H9 (cell line): ENCODE measurements around the gene MAGED4. TPM values are rescaled to one million over a fixed set of nuclear protein-coding genes. Genes with fewer than 3 reads are reported as not detected.
"Not testable (repeated sequence)": the region's sequence is repeated elsewhere in the genome, so short reads cannot be mapped to it uniquely, and the experiment has no call there.

Source experiments
- DNase-seq: peaks from one replicate; pipeline ENCODE4 v3.0.0-alpha.2; 2017
- H2AFZ ChIP-seq: one replicate; pipeline ENCODE4 v1.6.1; 2013; ENCODE audit warnings: mild to moderate bottlenecking, low read length, control low read depth, moderate library complexity
- H2AK5ac ChIP-seq: 2 replicates; pipeline ENCODE4 v1.6.1; 2013; ENCODE audit warnings: low read length, control low read depth, mixed read lengths; ENCODE audit not compliant: insufficient read length
- H2BK120ac ChIP-seq: one replicate; pipeline ENCODE4 v1.6.1; 2013; ENCODE audit warnings: low read depth, mild to moderate bottlenecking, low read length, control low read depth, inconsistent platforms; ENCODE audit not compliant: poor library complexity, severe bottlenecking
- H2BK12ac ChIP-seq: 2 replicates; pipeline ENCODE4 v1.6.1; 2013; ENCODE audit warnings: low read length, control low read depth, mixed read lengths, low read depth; ENCODE audit not compliant: insufficient read length
- H2BK15ac ChIP-seq: 2 replicates; pipeline ENCODE4 v1.6.1; 2013; ENCODE audit warnings: low read depth, low read length, control low read depth
- H2BK20ac ChIP-seq: one replicate; pipeline ENCODE4 v1.6.1; 2013; ENCODE audit warnings: low read depth, mild to moderate bottlenecking, low read length, control low read depth, inconsistent platforms; ENCODE audit not compliant: poor library complexity, severe bottlenecking
- H2BK5ac ChIP-seq: 2 replicates; pipeline ENCODE4 v1.6.1; 2013; ENCODE audit warnings: low read length, control low read depth, mixed read lengths; ENCODE audit not compliant: insufficient read length
- H3K14ac ChIP-seq: 2 replicates; pipeline ENCODE4 v1.6.1; 2013; ENCODE audit warnings: low read length, control low read depth; ENCODE audit not compliant: insufficient read depth
- H3K18ac ChIP-seq: 2 replicates; pipeline ENCODE4 v1.6.1; 2013; ENCODE audit warnings: low read depth, mild to moderate bottlenecking, mixed read lengths, low read length, control low read depth; ENCODE audit not compliant: insufficient read length
- H3K23ac ChIP-seq: 2 replicates; pipeline ENCODE4 v1.6.1; 2013; ENCODE audit warnings: low read length, control low read depth, mixed read lengths, low read depth; ENCODE audit not compliant: insufficient read length
- H3K23me2 ChIP-seq: 2 replicates; pipeline ENCODE4 v1.6.1; 2013; ENCODE audit warnings: low read depth, mild to moderate bottlenecking, mixed read lengths, low read length, control low read depth; ENCODE audit not compliant: insufficient read length, poor library complexity, severe bottlenecking
- H3K27ac ChIP-seq: 2 replicates; pipeline ENCODE4 v1.5.1; 2013; ENCODE audit warnings: low read length, control low read depth, mixed read lengths, low read depth; ENCODE audit not compliant: insufficient read length
- H3K27me3 ChIP-seq: 2 replicates; pipeline ENCODE4 v1.6.1; 2013; ENCODE audit warnings: low read length, control low read depth, inconsistent platforms; ENCODE audit not compliant: insufficient read depth
- H3K4ac ChIP-seq: 2 replicates; pipeline ENCODE4 v1.6.1; 2013; ENCODE audit warnings: low read depth, mild to moderate bottlenecking, control low read depth, inconsistent platforms, low read length, moderate library complexity
- H3K4me1 ChIP-seq: 2 replicates; pipeline ENCODE4 v1.6.1; 2013; ENCODE audit warnings: low read length, control low read depth, inconsistent platforms; ENCODE audit not compliant: insufficient read depth
- H3K4me2 ChIP-seq: 2 replicates; pipeline ENCODE4 v1.6.1; 2013; ENCODE audit warnings: low read length, control low read depth, mixed read lengths; ENCODE audit not compliant: insufficient read length, insufficient read depth
- H3K56ac ChIP-seq: 2 replicates; pipeline ENCODE4 v1.6.1; 2013; ENCODE audit warnings: low read depth, mild to moderate bottlenecking, mixed read lengths, low read length, control low read depth; ENCODE audit not compliant: insufficient read length
- H3K79me1 ChIP-seq: 2 replicates; pipeline ENCODE4 v1.6.1; 2013; ENCODE audit warnings: low read depth, mild to moderate bottlenecking, moderate library complexity, low read length, control low read depth, inconsistent platforms; ENCODE audit not compliant: insufficient read depth, poor library complexity, severe bottlenecking
- H3K79me2 ChIP-seq: 2 replicates; pipeline ENCODE4 v1.6.1; 2013; ENCODE audit warnings: low read length, control low read depth, inconsistent platforms; ENCODE audit not compliant: insufficient read depth
- H3K9ac ChIP-seq: 2 replicates; pipeline ENCODE4 v1.6.1; 2013; ENCODE audit warnings: low read length, control low read depth, mixed read lengths; ENCODE audit not compliant: insufficient read length; ENCODE audit errors: extremely low read depth
- H3K9me3 ChIP-seq: one replicate; pipeline ENCODE4 v1.6.1; 2013; ENCODE audit warnings: low read depth, low read length, inconsistent platforms; ENCODE audit not compliant: control insufficient read depth
- H3T11ph ChIP-seq: one replicate; pipeline ENCODE4 v1.6.1; 2013; ENCODE audit warnings: mild to moderate bottlenecking, low read length, control low read depth, inconsistent platforms
- H4K20me1 ChIP-seq: one replicate; pipeline ENCODE4 v1.6.1; 2013; ENCODE audit not compliant: control insufficient read depth, insufficient read length, insufficient read depth
- H4K5ac ChIP-seq: 2 replicates; pipeline ENCODE4 v1.6.1; 2013; ENCODE audit warnings: low read depth, mild to moderate bottlenecking, mixed read lengths, low read length, control low read depth; ENCODE audit not compliant: insufficient read length
- H4K8ac ChIP-seq: replicated peaks from 2 replicates; pipeline ENCODE4 v1.6.1; 2013; ENCODE audit warnings: low read length, control low read depth, mixed read lengths, low read depth; ENCODE audit not compliant: insufficient read length
- H4K91ac ChIP-seq: 2 replicates; pipeline ENCODE4 v1.6.1; 2013; ENCODE audit warnings: low read depth, mild to moderate bottlenecking, moderate library complexity, mixed read lengths, low read length, control low read depth; ENCODE audit not compliant: insufficient read length
- H3K27ac Mint-ChIP-seq, 3 experiments: 2 replicates in 2 of 3; 3 replicates in 1 of 3; pipeline ENCODE4 v1.8.0; 2020 to 2021; ENCODE audit warnings: mixed read lengths in 3 of 3, mild to moderate bottlenecking in 1 of 3, moderate library complexity in 1 of 3
- H3K27me3 Mint-ChIP-seq: 2 replicates; pipeline ENCODE4 v1.8.0; 2021; ENCODE audit warnings: low read depth, mild to moderate bottlenecking, moderate library complexity, mixed read lengths
- H3K36me3 Mint-ChIP-seq, 3 experiments: 2 replicates in 2 of 3; 3 replicates in 1 of 3; pipeline ENCODE4 v1.8.0; 2020 to 2021; ENCODE audit warnings: low read depth in 3 of 3, mixed read lengths in 3 of 3; ENCODE audit not compliant: insufficient read depth in 1 of 3
- H3K4me1 Mint-ChIP-seq, 2 experiments: 2 replicates each; pipeline ENCODE4 v1.8.0; 2020; ENCODE audit warnings: mixed read lengths in 2 of 2
- H3K4me3 Mint-ChIP-seq, 2 experiments: 2 replicates in 1 of 2; 3 replicates in 1 of 2; pipeline ENCODE4 v1.8.0; 2020 to 2021; ENCODE audit warnings: mild to moderate bottlenecking in 2 of 2, mixed read lengths in 2 of 2, moderate library complexity in 1 of 2
- H3K9me3 Mint-ChIP-seq, 2 experiments: 2 replicates in 1 of 2; 3 replicates in 1 of 2; pipeline ENCODE4 v1.8.0; 2020; ENCODE audit warnings: mild to moderate bottlenecking in 2 of 2, mixed read lengths in 2 of 2, moderate library complexity in 1 of 2
- CTCF ChIP-seq: fragments of 200-600 bp; sonication (generic); conservative IDR thresholded peaks from 3 replicates; pipeline ENCODE4 v1.8.0; 2021; ENCODE audit warnings: antibody characterized with exemption, mild to moderate bottlenecking
- WGBS: extraction: QIAGEN DNeasy Blood & Tissue Kit; methylation state at CpG from one replicate; pipeline ENCODE4 v1.1.7; 2013; ENCODE audit warnings: missing lambda C conversion rate, low lambda C conversion rate, mixed read lengths; ENCODE audit not compliant: insufficient read length; ENCODE audit errors: extremely low coverage; 5-methylcytosine and 5-hydroxymethylcytosine counted together
- total RNA-seq: library from RNA; stranded (reverse); gene quantifications from 2 replicates; pipeline ENCODE4 v1.2.1, GENCODE V29; 2021

MAGED4 gene
- total RNA-seq, 1 experiment from 2014 or later: 74.5 TPM

- Histone ChIP-seq H3K79me2 (no peaks in the 10 kb centered on the region), H3K27ac (no peak overlapping the region), H2BK5ac (no peak overlapping the region), H2BK15ac (no peak overlapping the region), H3K79me1 (no peaks in the 10 kb centered on the region), H3K18ac (no peak overlapping the region), H3K9me3 (peaks cover 7% of the 10 kb centered on the region), H4K20me1 (no peaks in the 10 kb centered on the region), H2BK20ac (no peak overlapping the region), H3K4ac (no peak overlapping the region), H3K56ac (no peak overlapping the region), H3K4me2 (no peak overlapping the region), H3K14ac (no peak overlapping the region), H3K4me1 (no peaks in the 10 kb centered on the region), H3T11ph (no peak overlapping the region), H2BK120ac (no peak overlapping the region), H2AK5ac (no peak overlapping the region), H3K9ac (no peak overlapping the region), H4K91ac (no peak overlapping the region), H2BK12ac (no peak overlapping the region), H3K23me2 (no peaks in the 10 kb centered on the region), H3K27me3 (no peaks in the 10 kb centered on the region), H4K8ac (no peak overlapping the region), H4K5ac (no peak overlapping the region), H2AFZ (no peak overlapping the region), H3K23ac (no peak overlapping the region)
- Mint-ChIP-seq H3K4me1 (no peaks in the 10 kb centered on the region), H3K4me3 (no peak overlapping the region), H3K27me3 (peaks cover 5% of the 10 kb centered on the region), H3K27ac (no peak overlapping the region), H3K9me3 (peaks cover 59 to 69% of the 10 kb centered on the region in 2 experiments), H3K36me3 (peaks cover 5 to 9% (median 7%) of the 10 kb centered on the region in 3 experiments; a peak in 6 of 7 replicates)
- no peak for DNase-seq
- no peak for TF ChIP-seq CTCF
Measured at GRCh38 chrX:52166840-52167239, 17.8 kb upstream of the MAGED4 start.

GRCh38 chrX:52171055-52171454 is 13.6 kb upstream of the MAGED4 start:
- not testable (repeated sequence) for H3K4me2 ChIP-seq, H3K23me2 ChIP-seq, H4K91ac ChIP-seq, H3K18ac ChIP-seq, H2BK12ac ChIP-seq, H3K56ac ChIP-seq, H4K20me1 ChIP-seq, H3K14ac ChIP-seq, H3K23ac ChIP-seq, H3K4me1 Mint-ChIP-seq, H3K9ac ChIP-seq, H3K27ac ChIP-seq, H3K79me2 ChIP-seq, H3K9me3 ChIP-seq, DNase-seq, H2BK15ac ChIP-seq, H3K27me3 ChIP-seq, H2AFZ ChIP-seq, H3T11ph ChIP-seq, H2AK5ac ChIP-seq, H3K4ac ChIP-seq, H3K4me3 Mint-ChIP-seq, H2BK20ac ChIP-seq, H2BK5ac ChIP-seq, H4K8ac ChIP-seq, H3K79me1 ChIP-seq, H4K5ac ChIP-seq, H3K4me1 ChIP-seq, H3K27ac Mint-ChIP-seq, H2BK120ac ChIP-seq
- peaks cover 70 to 85% of the 10 kb centered on the region in 2 experiments for H3K9me3 Mint-ChIP-seq
- no CpG with 5 or more reads among the region's 10 CpGs for WGBS
- H3K36me3 Mint-ChIP-seq: peaks cover 7 to 17% (median 11%) of the 10 kb centered on the region in 3 experiments
- peaks cover 13% of the 10 kb centered on the region for H3K27me3 Mint-ChIP-seq
